IPS-18c (cell line): ENCODE data around the gene DIDO1.
A peak's percentile ranks its signal among the peaks of the same experiment; 100 is the strongest.

Experiments used
- H3K4me3 ChIP-seq: 2 replicates; pipeline ENCODE4 v1.7.0; 2013; ENCODE audit warnings: low read depth, mild to moderate bottlenecking, low read length, moderate library complexity; ENCODE audit not compliant: insufficient read depth
- H3K9me3 ChIP-seq: one replicate; pipeline ENCODE4 v1.6.1; 2013; ENCODE audit warnings: mild to moderate bottlenecking, low read length, moderate library complexity; ENCODE audit not compliant: control insufficient read depth, insufficient read depth

The DIDO1 gene

DNA sequence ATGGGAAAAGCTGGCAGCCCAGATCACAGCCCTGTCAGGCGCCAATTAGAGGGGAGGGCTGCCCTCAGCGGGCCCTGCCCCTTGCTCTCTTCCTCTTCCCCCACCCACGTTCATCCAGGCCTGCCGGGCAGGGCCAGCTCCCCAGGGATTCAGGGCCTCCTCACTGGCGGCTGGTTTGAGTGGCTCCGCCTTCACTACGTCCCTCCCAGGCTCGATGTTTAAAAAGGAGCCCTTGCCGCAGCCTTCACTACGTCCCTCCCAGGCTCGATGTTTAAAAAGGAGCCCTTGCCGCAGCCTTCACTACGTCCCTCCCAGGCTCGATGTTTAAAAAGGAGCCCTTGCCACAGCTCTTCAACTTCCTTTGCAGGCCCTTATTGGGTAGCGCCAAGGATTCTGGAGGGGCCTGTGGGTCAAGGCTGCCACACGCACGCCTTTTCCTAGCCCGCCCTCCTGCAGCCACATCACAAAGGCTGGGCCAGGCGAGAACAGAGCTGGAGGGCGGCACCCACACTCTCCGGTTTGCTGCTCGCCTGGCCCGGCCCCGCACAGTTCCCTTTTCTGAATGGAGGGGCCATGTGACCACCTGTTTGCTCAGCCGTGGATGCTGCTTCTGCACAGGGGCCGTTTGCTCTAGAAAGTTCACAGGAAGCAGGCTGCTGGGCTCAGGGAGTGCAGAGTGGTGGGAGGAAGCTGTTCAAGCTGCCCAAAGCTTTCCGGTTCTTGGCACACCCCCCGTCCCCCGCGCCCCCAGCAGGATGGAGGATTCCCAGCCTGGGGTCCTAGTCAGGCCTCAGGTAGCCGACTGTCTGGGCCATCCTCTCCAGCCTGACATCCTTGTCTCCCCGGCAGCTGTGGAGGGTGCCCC lies 27.8 kb upstream of the DIDO1 start:
- Histone ChIP-seq H3K4me3 (peak overlapping the region; percentile 36), H3K9me3 (no peaks in the 10 kb centered on the region)

DNA sequence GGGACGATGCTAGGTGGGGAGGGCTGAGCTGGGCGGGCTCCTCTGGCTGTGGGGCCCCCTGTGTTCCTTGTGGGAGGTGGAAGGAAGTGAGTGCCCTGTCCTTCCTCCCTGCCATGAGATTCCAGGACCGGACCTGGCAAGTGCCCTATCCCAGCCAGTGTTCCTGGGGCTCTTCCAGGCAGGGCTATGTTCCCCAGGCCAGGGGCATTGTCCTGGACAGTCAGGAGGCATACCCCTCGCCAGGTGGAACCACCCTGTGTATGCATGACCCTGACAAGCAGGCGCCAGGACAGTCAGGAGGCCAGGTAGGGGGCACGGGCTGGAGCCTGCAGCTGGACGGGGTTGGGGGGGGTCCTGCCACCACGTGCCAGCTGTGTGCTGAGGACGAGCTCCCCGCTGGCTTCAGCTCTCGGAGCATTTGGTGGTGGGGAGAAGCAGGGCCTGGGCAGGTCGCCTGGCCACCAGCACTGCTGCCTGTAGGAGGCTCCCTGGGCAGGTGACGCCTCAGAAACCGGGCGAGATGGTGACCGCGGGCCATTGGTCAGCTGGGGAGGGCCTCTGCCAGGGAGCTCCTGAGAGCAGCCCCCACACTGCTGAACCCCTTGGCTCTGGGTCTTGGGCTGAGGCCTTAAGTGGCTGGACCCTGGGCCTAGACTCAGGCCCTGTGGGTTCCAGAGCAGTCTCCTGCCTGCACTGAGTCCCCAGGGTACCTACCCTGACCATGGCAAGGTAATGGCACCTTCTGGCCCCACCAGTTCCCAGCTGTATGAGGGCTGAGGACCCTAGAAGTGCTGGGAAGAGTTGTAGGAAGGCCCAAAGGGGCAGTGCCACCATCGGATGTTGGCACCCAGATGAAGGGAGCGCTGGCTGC lies 26.9 kb upstream of the DIDO1 start:
- Histone ChIP-seq H3K9me3 (no peaks in the 10 kb centered on the region), H3K4me3 (peak overlapping the region; percentile 44)

DNA sequence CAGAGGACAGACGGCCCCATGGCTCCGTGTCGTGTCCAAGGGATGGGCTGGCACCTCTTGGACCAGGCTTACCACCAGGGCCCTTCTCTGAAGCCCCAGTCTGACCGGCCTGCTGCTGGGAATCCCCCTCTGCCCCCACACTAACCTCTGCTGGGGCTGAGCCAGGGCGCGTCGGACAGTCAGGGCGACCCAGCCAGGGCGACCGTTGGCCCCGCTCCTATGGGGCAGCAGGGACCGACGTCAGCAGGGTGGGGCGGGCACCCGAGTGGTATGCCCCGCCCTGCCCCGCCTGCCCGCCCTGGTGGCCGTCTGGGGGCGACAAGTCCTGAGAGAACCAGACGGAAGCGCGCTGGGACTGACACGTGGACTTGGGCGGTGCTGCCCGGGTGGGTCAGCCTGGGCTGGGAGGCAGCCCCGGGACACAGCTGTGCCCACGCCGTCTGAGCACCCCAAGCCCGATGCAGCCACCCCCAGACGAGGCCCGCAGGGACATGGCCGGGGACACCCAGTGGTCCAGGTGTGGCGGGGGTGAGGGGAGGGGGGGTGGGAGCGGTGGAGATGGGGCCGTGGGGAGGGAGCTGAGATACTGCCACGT lies 26.2 kb upstream of the DIDO1 start, which contains the start of gene SLC17A9:
TSS of gene SLC17A9 (plus strand) at position 337 of the 595 bp plus-strand sequence. CDS start at position 459, 122 bp downstream.
- Histone ChIP-seq H3K4me3 (peak within 1 kb of the TSS; percentile 44), H3K9me3 (no peaks in the 10 kb centered on the region)

DNA sequence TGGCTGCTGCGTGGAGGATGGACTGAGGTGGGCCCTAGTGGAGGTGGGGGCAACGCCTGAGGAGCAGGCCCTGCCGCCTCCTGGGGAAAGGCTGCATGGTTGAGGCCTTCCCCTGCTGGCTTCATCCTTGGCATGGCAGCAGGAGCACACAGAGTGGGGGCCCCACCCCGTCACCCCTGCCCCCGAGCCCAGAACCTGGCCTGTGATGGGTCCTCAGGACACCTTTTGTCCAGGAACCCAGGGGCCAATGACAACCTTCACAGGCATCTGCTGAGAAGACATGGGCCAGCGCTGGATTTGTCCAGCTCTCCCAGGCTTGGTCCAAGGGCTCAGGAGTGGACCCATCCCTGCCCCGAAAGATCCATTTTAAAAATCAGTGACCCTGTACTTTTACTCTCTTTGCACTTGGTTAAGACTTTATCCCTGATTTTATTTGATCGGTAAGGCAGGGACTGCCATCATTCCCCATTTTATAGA lies 25.6 kb upstream of the DIDO1 start:
- H3K9me3 ChIP-seq: no peaks in the 10 kb centered on the region
- H3K4me3 ChIP-seq: peak overlapping the region; percentile 44

DNA sequence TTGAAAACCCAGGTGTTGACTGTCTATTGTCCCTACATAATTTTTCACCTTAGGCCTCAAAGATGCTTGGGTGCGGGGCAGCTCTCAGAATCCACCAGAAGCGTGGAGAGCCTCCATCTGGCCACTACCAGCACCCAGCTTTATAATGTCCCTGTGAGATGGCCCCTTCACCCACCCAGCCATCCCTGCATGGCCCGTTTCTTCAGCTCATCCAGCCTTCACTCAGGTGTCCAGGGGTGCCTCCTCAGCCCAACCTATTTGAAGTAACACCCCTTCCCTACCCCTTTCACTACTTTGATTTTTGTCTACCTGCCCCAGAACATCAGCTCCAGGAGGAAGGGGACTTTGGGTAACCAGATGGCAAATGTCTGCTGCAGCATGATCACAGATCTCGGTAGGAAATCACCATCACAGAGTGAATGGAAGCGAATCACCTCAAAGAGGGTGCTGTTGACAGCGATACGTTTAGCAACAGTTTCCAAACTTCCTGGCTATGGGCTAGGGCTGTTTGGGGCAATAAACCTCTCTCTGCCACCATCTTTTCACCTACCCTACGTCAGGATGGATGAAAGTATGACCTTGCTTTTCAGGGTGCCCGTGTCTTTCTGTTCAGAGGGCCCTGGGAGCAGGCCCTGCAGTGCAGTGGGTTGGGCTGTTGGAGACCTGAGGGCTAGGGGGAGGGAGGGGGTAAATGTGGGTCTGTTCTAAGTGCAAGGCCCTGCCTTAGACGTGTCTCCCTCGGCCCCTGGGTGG lies 25.0 kb upstream of the DIDO1 start:
- no peak overlapping the region for H3K4me3 ChIP-seq
- no peaks in the 10 kb centered on the region for H3K9me3 ChIP-seq

DNA sequence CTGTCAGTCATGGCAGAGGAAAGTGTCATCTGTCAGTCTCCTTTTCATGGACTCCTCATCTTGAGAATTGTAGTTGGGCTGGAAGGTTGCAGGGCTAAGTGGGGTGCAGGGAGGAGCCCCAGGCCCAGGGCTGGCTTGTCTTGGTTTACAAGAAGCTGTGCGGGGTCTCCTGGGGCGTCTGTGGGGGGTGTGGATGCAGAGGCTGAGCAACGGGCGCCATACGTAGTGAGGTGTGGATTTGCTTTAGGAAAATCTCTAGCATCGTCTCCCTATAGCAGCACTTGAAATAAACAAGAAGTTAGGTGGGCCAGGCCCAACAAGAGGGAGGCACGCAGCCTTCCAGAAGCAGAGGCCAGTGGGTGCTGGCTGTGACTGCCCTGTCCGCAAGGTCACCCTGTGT lies 24.4 kb upstream of the DIDO1 start:
- Histone ChIP-seq H3K4me3 (no peak overlapping the region), H3K9me3 (no peaks in the 10 kb centered on the region)

DNA sequence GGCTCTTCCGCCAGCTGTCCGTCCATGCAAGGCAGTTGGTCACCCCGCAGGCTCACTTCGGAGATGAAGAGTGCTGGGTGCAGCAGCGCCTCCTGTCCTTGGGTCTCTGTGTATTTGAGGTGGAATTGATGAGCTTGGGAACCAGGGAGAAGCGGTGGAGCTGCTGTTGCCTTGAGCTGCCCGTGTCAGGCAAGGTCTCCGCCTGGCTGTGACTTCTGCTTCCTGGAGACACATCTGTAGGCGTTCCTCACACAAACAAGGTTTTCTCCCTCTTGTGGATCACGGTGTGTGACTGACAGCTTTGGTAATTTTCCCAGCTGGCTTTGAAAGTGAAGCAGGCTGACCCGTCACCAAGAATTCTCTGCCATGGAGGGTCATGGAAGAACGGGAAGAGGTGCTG lies 23.7 kb upstream of the DIDO1 start:
- Histone ChIP-seq H3K9me3 (no peaks in the 10 kb centered on the region), H3K4me3 (no peak overlapping the region)

DNA sequence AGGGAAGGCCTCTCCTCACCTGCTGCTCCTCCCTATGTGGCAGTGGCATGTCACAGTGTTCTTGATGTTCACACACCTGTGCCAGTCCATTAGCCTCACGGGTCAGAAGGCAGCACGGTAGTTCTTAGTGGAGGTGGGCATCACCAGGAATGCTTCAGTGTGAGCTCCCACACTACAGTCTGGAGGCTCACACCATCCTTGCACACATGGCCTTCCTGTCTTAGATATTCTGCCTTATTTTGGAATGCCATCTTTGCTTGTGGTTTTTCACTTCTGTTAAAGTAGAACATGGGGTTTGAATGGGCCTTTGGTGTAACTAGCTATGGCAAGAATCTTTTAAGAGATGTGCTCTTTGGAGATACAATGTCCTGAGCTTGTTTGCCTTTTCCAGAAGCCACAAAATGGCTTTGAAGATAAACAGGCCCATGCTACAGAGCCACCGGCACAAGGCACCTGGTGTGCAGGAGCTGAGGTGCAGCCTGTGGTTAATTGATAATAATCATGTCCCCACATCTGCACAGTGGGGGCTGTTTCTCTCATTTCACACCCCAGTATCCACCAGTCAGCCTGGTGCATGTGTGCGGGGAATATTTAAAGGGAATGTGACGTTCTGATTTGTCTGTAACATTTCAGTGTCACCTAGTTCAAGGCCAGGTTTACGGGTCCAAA lies 23.0 kb upstream of the DIDO1 start:
- H3K9me3 ChIP-seq: no peaks in the 10 kb centered on the region

DNA sequence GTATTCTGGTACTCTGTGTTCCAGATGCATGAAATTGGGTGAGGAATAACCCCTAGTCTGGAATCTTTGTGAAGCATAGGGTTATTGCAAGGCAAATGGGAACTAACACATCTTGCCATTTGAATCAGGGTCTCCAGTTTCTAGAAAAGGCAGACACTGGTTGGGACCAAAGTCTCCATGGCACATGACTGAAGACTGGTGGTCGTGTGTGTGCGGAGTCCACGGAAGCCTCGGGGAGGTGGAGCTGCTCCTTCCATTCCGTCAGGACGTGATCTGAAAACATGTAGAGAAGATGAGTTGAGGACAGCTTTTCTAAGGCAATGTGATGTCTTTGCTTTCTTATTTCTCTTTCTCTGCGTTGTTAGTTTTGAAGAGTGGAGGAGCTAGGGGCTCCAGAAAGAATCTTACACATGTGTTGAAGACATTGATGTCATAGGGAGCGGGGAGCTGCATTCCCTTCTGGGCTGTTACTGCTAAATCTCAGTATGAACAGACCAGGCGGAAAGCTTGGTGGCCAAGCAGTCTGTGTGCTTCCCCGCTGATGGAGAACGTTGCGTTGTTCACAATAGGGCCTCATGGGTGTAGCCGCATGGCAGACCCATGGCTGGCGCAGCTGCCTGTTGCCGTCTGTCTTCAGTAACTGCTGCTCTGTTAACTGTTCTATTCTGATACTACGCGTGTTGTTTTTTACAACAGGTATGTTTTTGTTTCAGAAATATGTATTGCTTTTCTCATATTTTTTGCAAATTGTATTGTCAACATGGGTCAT lies 21.4 kb upstream of the DIDO1 start:
- Histone ChIP-seq H3K9me3 (no peaks in the 10 kb centered on the region), H3K4me3 (no peak overlapping the region)

More for the DNA sequence above, 23.0 kb upstream of the DIDO1 start:
- no peak overlapping the region for H3K4me3 ChIP-seq

DNA sequence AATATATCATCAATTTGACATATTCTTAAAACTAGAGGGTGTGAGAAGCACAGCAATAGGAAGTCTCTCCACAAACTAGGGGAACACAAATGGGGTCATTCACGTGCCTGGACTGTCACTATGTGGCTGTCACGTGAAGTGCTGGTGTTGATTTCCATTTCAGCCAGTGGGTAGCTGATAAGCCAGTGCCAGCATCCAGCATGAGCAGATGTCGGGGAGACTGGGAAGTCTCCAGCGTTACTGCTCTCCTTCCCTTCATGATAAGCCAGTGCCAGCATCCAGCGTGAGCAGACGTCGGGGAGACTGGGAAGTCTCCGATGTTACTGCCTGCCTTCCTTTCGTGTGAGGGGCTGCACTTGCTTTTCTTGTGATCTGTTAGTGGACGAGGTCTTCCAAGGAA lies 20.6 kb upstream of the DIDO1 start:
- Histone ChIP-seq H3K9me3 (no peaks in the 10 kb centered on the region), H3K4me3 (no peak overlapping the region)

DNA sequence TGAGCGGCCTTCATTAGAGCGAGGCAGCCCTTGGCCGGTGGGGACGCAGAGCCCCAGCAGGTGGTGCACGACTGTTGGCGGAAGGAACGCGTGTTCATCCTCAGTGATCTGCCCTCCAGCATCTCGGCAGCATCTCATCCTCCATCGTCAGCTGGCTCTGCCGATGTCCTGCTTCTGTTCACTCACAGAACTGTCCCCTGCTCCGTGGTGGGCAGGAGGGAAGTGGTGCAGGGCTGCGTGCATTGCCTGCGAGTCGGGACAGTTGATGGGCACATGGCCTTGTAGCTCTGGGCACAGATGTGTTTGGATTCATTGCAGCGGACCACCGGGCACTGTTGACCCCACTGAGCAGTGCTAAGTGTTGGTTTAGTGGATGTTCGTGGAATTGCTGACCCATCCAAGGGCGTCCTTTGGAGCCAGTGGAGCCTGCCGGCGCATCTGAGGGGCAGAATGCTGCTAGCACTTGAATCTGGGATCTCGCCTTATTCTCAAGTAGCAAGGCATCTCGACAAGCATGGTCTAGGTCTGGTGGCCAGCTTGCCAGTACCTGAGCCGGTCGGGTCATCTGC lies 19.6 kb upstream of the DIDO1 start:
- H3K9me3 ChIP-seq: no peaks in the 10 kb centered on the region
- H3K4me3 ChIP-seq: no peak overlapping the region

DNA sequence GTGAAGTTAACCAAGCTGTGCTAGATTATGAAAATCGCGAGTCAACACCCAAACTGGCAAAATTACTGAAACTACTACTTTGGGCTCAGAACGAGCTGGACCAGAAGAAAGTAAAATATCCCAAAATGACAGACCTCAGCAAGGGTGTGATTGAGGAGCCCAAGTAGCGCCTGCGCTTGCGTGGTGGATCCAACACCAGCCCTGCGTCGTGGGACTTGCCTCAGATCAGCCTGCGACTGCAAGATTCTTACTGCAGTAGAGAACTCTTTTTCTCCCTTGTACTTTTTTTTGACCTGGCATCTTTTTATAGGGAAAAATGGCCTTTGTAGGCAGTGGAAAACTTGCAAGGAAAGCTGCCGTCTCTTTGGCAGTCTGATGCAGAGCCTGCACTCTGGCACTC lies 18.4 kb upstream of the DIDO1 start:
- H3K4me3 ChIP-seq: no peak overlapping the region

DNA sequence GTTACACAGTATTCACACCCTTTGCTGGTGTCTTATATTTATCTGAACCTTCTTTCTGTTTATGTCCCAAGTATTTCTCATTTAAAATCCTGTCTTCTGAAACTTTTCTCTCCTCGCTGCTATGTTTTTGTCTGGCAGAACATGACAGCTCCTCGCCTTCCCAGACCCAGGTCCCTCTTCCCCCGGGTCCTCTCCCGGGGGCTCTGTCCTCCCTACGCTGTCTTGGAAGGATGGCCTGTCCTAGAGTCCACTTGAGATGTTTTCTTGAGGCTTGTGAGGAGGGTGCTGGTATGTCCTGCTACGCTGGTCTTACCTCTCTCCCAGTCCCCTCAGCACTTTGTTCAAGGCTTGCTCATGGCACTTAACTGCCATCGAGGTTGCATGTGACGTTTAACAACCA lies 17.9 kb upstream of the DIDO1 start:
- no peak overlapping the region for H3K4me3 ChIP-seq
- H3K9me3 ChIP-seq: no peaks in the 10 kb centered on the region

More for the DNA sequence above, 18.4 kb upstream of the DIDO1 start:
- no peaks in the 10 kb centered on the region for H3K9me3 ChIP-seq

DNA sequence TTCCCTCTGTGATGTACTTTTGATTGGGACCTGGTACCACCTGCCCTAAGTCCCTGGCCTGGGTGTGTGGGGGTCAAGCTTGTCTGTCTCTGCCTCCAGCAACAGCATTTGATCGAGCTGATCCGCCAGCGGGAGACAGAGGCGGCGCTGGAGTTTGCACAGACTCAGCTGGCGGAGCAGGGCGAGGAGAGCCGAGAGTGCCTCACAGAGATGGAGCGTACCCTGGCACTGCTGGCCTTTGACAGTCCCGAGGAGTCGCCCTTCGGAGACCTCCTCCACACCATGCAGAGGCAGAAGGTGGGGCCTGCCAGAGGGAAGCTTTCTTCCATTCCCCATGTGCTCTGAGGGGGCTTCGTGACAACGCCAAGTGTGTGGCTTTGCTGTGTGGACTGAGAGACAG lies 17.1 kb upstream of the DIDO1 start:
- Histone ChIP-seq H3K9me3 (no peaks in the 10 kb centered on the region), H3K4me3 (no peak overlapping the region)

DNA sequence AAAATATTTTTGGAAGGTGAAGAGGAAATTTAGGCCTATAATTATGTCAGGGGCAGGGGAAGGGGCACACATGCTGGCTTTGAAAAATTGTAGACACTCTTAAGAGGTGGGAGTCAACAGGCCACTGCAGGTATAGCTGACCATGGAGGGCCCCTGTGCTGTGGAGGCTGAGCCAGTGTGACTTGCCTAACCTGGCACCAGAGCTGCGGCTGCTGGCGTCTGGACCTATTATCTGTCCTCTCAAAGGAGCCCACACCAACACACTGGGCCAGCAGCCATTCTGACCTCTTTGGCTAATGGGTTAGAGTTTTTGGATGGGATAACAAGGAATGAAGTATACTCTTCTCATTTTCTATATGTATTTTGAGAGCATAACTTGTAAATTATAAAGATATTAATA lies 16.2 kb upstream of the DIDO1 start:
- H3K4me3 ChIP-seq: no peak overlapping the region

More for the DNA sequence above, 16.2 kb upstream of the DIDO1 start:
- no peaks in the 10 kb centered on the region for H3K9me3 ChIP-seq
